Measurements from ENCODE around the gene SUGP2.

SUGP2 gene

GRCh38 chr19:18964121-18964520 lies 69.2 kb downstream of the SUGP2 start:
- H2BK5ac ChIP-seq (ENCODE audit: low read length) = no peak overlapping the region
- H3K4me2 ChIP-seq (ENCODE audit: low read length) = no peak overlapping the region
- no peak overlapping the region for H3K18ac ChIP-seq (ENCODE audit: low read length)
- no peak overlapping the region for H3K4ac ChIP-seq (ENCODE audit: low read depth, low read length)
- WGBS (ENCODE audit: extremely low coverage, insufficient coverage, low lambda C conversion rate) = no CpG with 5 or more reads among the region's 9 CpGs
- no peak overlapping the region for H3K27ac ChIP-seq (ENCODE audit: low read depth, low read length)
- no peak overlapping the region for H3K56ac ChIP-seq (ENCODE audit: low read length)
- H3K4me1 ChIP-seq (ENCODE audit: control insufficient read depth, low read depth, low read length) = no peaks in the 10 kb centered on the region
- no peak overlapping the region for H4K5ac ChIP-seq (ENCODE audit: low read length)
- no peak overlapping the region for H4K8ac ChIP-seq (ENCODE audit: low read depth, low read length)
- H3K4me3 ChIP-seq (ENCODE audit: low read length) = no peak overlapping the region
- DNase-seq = no peak
- no peak overlapping the region for H2BK15ac ChIP-seq (replicated peaks; ENCODE audit: low read depth)
- no peak overlapping the region for H3K9ac ChIP-seq (ENCODE audit: low read length)
- no peaks in the 10 kb centered on the region for H3K79me1 ChIP-seq (ENCODE audit: low read length)
- no peaks in the 10 kb centered on the region for H3K27me3 ChIP-seq (ENCODE audit: insufficient read depth, low read length, poor library complexity)
- no peaks in the 10 kb centered on the region for H3K36me3 ChIP-seq (ENCODE audit: control insufficient read depth, insufficient read depth, low read length)
- no peaks in the 10 kb centered on the region for H3K79me2 ChIP-seq (ENCODE audit: control insufficient read depth, insufficient read depth, low read length)
- H2BK120ac ChIP-seq (ENCODE audit: low read depth, low read length) = no peak overlapping the region
- no peak overlapping the region for H3K23ac ChIP-seq (ENCODE audit: low read length)
- no peak overlapping the region for H2AK5ac ChIP-seq (ENCODE audit: low read length)

DNA sequence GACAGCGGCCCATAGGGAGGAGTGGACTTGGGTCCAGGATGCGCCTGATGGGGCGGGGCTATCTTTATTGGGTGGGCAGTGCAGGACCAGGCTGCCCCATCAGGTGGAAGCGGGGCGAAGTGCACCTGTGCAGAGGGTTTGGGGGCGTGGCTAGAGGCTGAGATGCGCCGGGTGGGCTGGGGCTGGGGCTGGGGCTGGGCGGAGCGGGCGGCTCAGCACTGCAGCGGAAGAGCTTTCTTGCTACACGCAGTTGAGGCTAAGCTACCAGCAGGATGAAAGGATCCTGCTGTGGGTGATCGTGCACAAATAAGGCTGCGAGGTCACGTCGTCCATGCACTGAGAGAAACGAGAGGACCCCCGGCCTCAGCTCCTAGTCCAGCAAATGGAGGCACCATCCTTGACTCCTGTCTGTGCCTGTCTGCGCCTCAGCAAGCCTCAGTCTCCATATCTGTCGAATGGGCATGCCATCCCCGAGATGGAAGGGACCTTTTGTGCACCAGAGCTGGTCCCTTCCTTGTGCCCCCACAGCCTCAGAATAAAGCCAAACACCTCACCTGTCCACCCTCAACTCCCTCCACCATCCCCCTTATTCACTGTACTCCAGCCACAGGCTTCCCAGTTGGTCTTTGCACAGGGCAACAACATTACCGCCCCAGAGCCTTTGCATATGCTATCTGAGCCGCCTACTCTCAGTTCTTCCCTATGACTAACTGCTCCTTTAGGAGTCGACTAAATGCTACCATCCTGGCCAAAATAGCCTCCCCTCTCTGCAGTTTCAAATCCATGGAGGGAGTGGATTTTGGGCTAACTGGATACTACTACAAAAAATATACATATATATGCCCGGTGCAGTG lies 71.3 kb downstream of the SUGP2 start:
- H3K56ac ChIP-seq (ENCODE audit: low read length) = no peak overlapping the region
- no peak overlapping the region for H2BK120ac ChIP-seq (ENCODE audit: low read depth, low read length)
- no peak overlapping the region for H2BK15ac ChIP-seq (replicated peaks; ENCODE audit: low read depth)
- H3K36me3 ChIP-seq (ENCODE audit: control insufficient read depth, insufficient read depth, low read length) = no peaks in the 10 kb centered on the region
- H3K4ac ChIP-seq (ENCODE audit: low read depth, low read length) = no peak overlapping the region
- H4K8ac ChIP-seq (ENCODE audit: low read depth, low read length) = no peak overlapping the region
- no peak overlapping the region for H3K4me2 ChIP-seq (ENCODE audit: low read length)
- no peak overlapping the region for H3K27ac ChIP-seq (ENCODE audit: low read depth, low read length)
- no CpG with 5 or more reads among the region's 26 CpGs for WGBS (ENCODE audit: extremely low coverage, insufficient coverage, low lambda C conversion rate)
- no peak overlapping the region for H3K4me3 ChIP-seq (ENCODE audit: low read length)
- no peak overlapping the region for H4K5ac ChIP-seq (ENCODE audit: low read length)
- H3K9ac ChIP-seq (ENCODE audit: low read length) = no peak overlapping the region
- H3K27me3 ChIP-seq (ENCODE audit: insufficient read depth, low read length, poor library complexity) = no peaks in the 10 kb centered on the region
- no peaks in the 10 kb centered on the region for H3K79me1 ChIP-seq (ENCODE audit: low read length)
- no peaks in the 10 kb centered on the region for H3K4me1 ChIP-seq (ENCODE audit: control insufficient read depth, low read depth, low read length)
- peak; percentile 82 for DNase-seq
- H3K23ac ChIP-seq (ENCODE audit: low read length) = no peak overlapping the region
- no peak overlapping the region for H2AK5ac ChIP-seq (ENCODE audit: low read length)
- H2BK5ac ChIP-seq (ENCODE audit: low read length) = no peak overlapping the region
- no peak overlapping the region for H3K18ac ChIP-seq (ENCODE audit: low read length)
- no peaks in the 10 kb centered on the region for H3K79me2 ChIP-seq (ENCODE audit: control insufficient read depth, insufficient read depth, low read length)

DNA sequence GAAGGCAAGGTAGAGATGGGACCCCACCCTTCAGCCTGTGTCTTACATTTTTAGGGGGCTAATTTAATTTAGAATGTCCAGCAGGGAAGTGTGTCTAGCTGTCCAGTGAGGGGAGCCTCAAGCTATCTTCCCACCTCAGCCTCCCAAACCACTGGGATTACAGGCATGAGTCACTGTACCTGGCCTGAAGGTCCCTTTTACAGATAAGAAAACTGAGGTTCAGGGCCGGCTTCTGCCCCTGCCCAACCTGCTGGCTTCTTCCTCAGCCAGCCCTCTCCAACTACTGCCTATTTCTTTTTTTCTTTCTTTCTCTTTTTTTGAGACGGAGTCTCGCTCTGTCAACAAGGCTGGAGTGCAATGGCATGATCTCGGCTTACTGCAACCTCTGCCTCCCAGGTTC lies 72.9 kb downstream of the SUGP2 start:
- no peak overlapping the region for H3K23ac ChIP-seq (ENCODE audit: low read length)
- H4K5ac ChIP-seq (ENCODE audit: low read length) = no peak overlapping the region
- no peaks in the 10 kb centered on the region for H3K79me2 ChIP-seq (ENCODE audit: control insufficient read depth, insufficient read depth, low read length)
- no peaks in the 10 kb centered on the region for H3K4me1 ChIP-seq (ENCODE audit: control insufficient read depth, low read depth, low read length)
- no peaks in the 10 kb centered on the region for H3K27me3 ChIP-seq (ENCODE audit: insufficient read depth, low read length, poor library complexity)
- H2AK5ac ChIP-seq (ENCODE audit: low read length) = no peak overlapping the region
- no peak overlapping the region for H4K8ac ChIP-seq (ENCODE audit: low read depth, low read length)
- no peak overlapping the region for H2BK15ac ChIP-seq (replicated peaks; ENCODE audit: low read depth)
- H3K18ac ChIP-seq (ENCODE audit: low read length) = no peak overlapping the region
- H3K4me2 ChIP-seq (ENCODE audit: low read length) = no peak overlapping the region
- H3K4me3 ChIP-seq (ENCODE audit: low read length) = no peak overlapping the region
- H3K56ac ChIP-seq (ENCODE audit: low read length) = no peak overlapping the region
- no peaks in the 10 kb centered on the region for H3K79me1 ChIP-seq (ENCODE audit: low read length)
- no peak overlapping the region for H3K4ac ChIP-seq (ENCODE audit: low read depth, low read length)
- no peak overlapping the region for H3K27ac ChIP-seq (ENCODE audit: low read depth, low read length)
- DNase-seq = no peak
- no peak overlapping the region for H3K9ac ChIP-seq (ENCODE audit: low read length)
- H3K36me3 ChIP-seq (ENCODE audit: control insufficient read depth, insufficient read depth, low read length) = no peaks in the 10 kb centered on the region
- WGBS (ENCODE audit: extremely low coverage, insufficient coverage, low lambda C conversion rate) = no CpG with 5 or more reads among the region's 4 CpGs
- no peak overlapping the region for H2BK120ac ChIP-seq (ENCODE audit: low read depth, low read length)
- H2BK5ac ChIP-seq (ENCODE audit: low read length) = no peak overlapping the region

GRCh38 chr19:18955042-18955441 lies 78.3 kb downstream of the SUGP2 start:
- Histone ChIP-seq H3K79me2 (ENCODE audit: control insufficient read depth, insufficient read depth, low read length) (no peaks in the 10 kb centered on the region), H3K36me3 (ENCODE audit: control insufficient read depth, insufficient read depth, low read length) (no peaks in the 10 kb centered on the region), H3K56ac (ENCODE audit: low read length) (no peak overlapping the region), H3K27ac (ENCODE audit: low read depth, low read length) (no peak overlapping the region), H3K4me2 (ENCODE audit: low read length) (no peak overlapping the region), H3K18ac (ENCODE audit: low read length) (no peak overlapping the region), H4K8ac (ENCODE audit: low read depth, low read length) (no peak overlapping the region), H3K9ac (ENCODE audit: low read length) (no peak overlapping the region), H3K23ac (ENCODE audit: low read length) (no peak overlapping the region), H3K4ac (ENCODE audit: low read depth, low read length) (no peak overlapping the region), H3K79me1 (ENCODE audit: low read length) (no peaks in the 10 kb centered on the region), H2BK5ac (ENCODE audit: low read length) (no peak overlapping the region), H3K27me3 (ENCODE audit: insufficient read depth, low read length, poor library complexity) (no peaks in the 10 kb centered on the region), H3K4me3 (ENCODE audit: low read length) (no peak overlapping the region), H3K4me1 (ENCODE audit: control insufficient read depth, low read depth, low read length) (no peaks in the 10 kb centered on the region), H2BK15ac (replicated peaks; ENCODE audit: low read depth) (no peak overlapping the region), H2BK120ac (ENCODE audit: low read depth, low read length) (no peak overlapping the region), H2AK5ac (ENCODE audit: low read length) (no peak overlapping the region), H4K5ac (ENCODE audit: low read length) (no peak overlapping the region)
- WGBS (ENCODE audit: extremely low coverage, insufficient coverage, low lambda C conversion rate) = 100% methylated on average over 2 of the region's 2 CpGs
- DNase-seq = no peak

DNA sequence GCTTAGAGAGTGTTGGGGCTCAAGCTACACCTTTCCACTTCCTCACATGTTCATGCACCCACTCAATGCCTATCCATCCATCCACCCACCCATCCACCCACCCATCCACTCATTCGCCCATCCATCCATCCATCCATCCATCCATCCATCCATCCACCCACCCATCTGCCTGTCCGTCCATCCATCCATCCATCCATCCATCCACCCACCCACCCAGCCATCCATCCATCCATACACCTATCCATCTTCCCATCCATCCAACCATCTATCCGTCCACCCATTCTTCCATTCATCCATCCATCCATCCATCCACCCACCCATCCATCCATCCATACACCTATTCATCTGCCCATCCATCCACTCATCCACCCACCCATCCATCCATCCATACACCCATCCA lies 79.2 kb downstream of the SUGP2 start:
- H3K4me3 ChIP-seq (ENCODE audit: low read length) = no peak overlapping the region
- WGBS (ENCODE audit: extremely low coverage, insufficient coverage, low lambda C conversion rate) = 100% methylated on average over 1 of the region's 3 CpGs

More for the DNA sequence above, 79.2 kb downstream of the SUGP2 start:
- DNase-seq = no peak
- no peaks in the 10 kb centered on the region for H3K79me1 ChIP-seq (ENCODE audit: low read length)
- no peak overlapping the region for H3K23ac ChIP-seq (ENCODE audit: low read length)
- no peak overlapping the region for H3K27ac ChIP-seq (ENCODE audit: low read depth, low read length)
- H3K4me2 ChIP-seq (ENCODE audit: low read length) = no peak overlapping the region
- no peaks in the 10 kb centered on the region for H3K36me3 ChIP-seq (ENCODE audit: control insufficient read depth, insufficient read depth, low read length)
- H2BK15ac ChIP-seq (replicated peaks; ENCODE audit: low read depth) = no peak overlapping the region
- no peak overlapping the region for H2AK5ac ChIP-seq (ENCODE audit: low read length)
- no peak overlapping the region for H4K8ac ChIP-seq (ENCODE audit: low read depth, low read length)
- no peaks in the 10 kb centered on the region for H3K4me1 ChIP-seq (ENCODE audit: control insufficient read depth, low read depth, low read length)
- no peaks in the 10 kb centered on the region for H3K27me3 ChIP-seq (ENCODE audit: insufficient read depth, low read length, poor library complexity)
- H2BK5ac ChIP-seq (ENCODE audit: low read length) = no peak overlapping the region
- no peaks in the 10 kb centered on the region for H3K79me2 ChIP-seq (ENCODE audit: control insufficient read depth, insufficient read depth, low read length)
- H3K4ac ChIP-seq (ENCODE audit: low read depth, low read length) = no peak overlapping the region
- H2BK120ac ChIP-seq (ENCODE audit: low read depth, low read length) = no peak overlapping the region
- H3K9ac ChIP-seq (ENCODE audit: low read length) = no peak overlapping the region
- H3K56ac ChIP-seq (ENCODE audit: low read length) = no peak overlapping the region
- no peak overlapping the region for H4K5ac ChIP-seq (ENCODE audit: low read length)
- no peak overlapping the region for H3K18ac ChIP-seq (ENCODE audit: low read length)
